CD4-positive, CD25-positive, alpha-beta regulatory T cell (primary cell): ENCODE results near the gene TRAPPC1. TPM values are rescaled to one million over a fixed set of nuclear protein-coding genes. Genes with fewer than 3 reads are reported as not detected.
"Not testable (repeated sequence)": the region's sequence is repeated elsewhere in the genome, so short reads cannot be mapped to it uniquely, and the experiment has no call there.

ENCODE experiments used
- ATAC-seq, 2 donors: fragments of 150-1000 bp; cut with Tn5 transposase; one replicate each; pipeline ENCODE4 v1.10.0; 2021; ENCODE audit warnings: low read depth in 2 of 2, moderate number of reproducible peaks in 2 of 2, moderate library complexity in 1 of 2
- DNase-seq, 3 donors: peaks; one replicate each; pipeline versions ENCODE4 v3.0.0 to v3.0.0-alpha.2; 2012 to 2022; ENCODE audit warnings: mixed read lengths in 1 of 3
- H3K27ac ChIP-seq: one replicate; pipeline ENCODE4 v1.7.0; 2013; ENCODE audit warnings: mild to moderate bottlenecking, low read length; ENCODE audit not compliant: insufficient read depth, poor library complexity, severe bottlenecking
- H3K27me3 ChIP-seq: one replicate; pipeline ENCODE4 v1.7.0; 2013; ENCODE audit warnings: low read length; ENCODE audit not compliant: control insufficient read depth, insufficient read depth
- H3K36me3 ChIP-seq: one replicate; pipeline ENCODE4 v1.7.0; 2013; ENCODE audit warnings: mild to moderate bottlenecking, low read length, moderate library complexity; ENCODE audit not compliant: control insufficient read depth, insufficient read depth
- H3K4me1 ChIP-seq: 2 replicates; pipeline ENCODE4 v1.7.0; 2013; ENCODE audit warnings: mild to moderate bottlenecking, low read length; ENCODE audit not compliant: insufficient read depth, control insufficient read depth, poor library complexity, severe bottlenecking
- H3K4me3 ChIP-seq: one replicate; pipeline ENCODE4 v1.7.0; 2013; ENCODE audit warnings: low read depth, mild to moderate bottlenecking, low read length, moderate library complexity
- H3K9me3 ChIP-seq, 2 experiments: 1 replicate in 1 of 2; 2 replicates in 1 of 2; pipeline ENCODE4 v1.7.0; 2013; ENCODE audit warnings: low read length in 2 of 2, mild to moderate bottlenecking in 1 of 2, moderate library complexity in 1 of 2; ENCODE audit not compliant: control insufficient read depth in 2 of 2
- H3K27ac Mint-ChIP-seq, 3 donors: one replicate each; pipeline ENCODE4 v1.8.0; 2020 to 2022; ENCODE audit warnings: mild to moderate bottlenecking in 3 of 3, mixed read lengths in 3 of 3, moderate library complexity in 2 of 3
- H3K27me3 Mint-ChIP-seq: one replicate; pipeline ENCODE4 v1.8.0; 2022; ENCODE audit warnings: mild to moderate bottlenecking, mixed read lengths
- H3K36me3 Mint-ChIP-seq: one replicate; pipeline ENCODE4 v1.8.0; 2020; ENCODE audit warnings: mixed read lengths
- H3K4me1 Mint-ChIP-seq, 4 donors: one replicate each; pipeline ENCODE4 v1.8.0; 2020 to 2022; ENCODE audit warnings: mixed read lengths in 4 of 4, mild to moderate bottlenecking in 1 of 4
- H3K4me3 Mint-ChIP-seq, 4 donors: one replicate each; pipeline ENCODE4 v1.8.0; 2020 to 2022; ENCODE audit warnings: mild to moderate bottlenecking in 4 of 4, mixed read lengths in 4 of 4, moderate library complexity in 3 of 4
- H3K9me3 Mint-ChIP-seq, 7 donors: one replicate each; pipeline ENCODE4 v1.8.0; 2020 to 2022; ENCODE audit warnings: mixed read lengths in 7 of 7, mild to moderate bottlenecking in 3 of 7, moderate library complexity in 2 of 7
- polyA plus RNA-seq, 4 donors: library from polyadenylated mRNA; unstranded; fragments of 300-500 nt; fragmentation: Illumina TruSeq; gene quantifications; one replicate each; pipeline ENCODE4 v1.2.3, GENCODE V29; 2021
- total RNA-seq: library from RNA; stranded (reverse); gene quantifications from one replicate; pipeline ENCODE4 v1.2.3, GENCODE V29; 2022

Gene TRAPPC1
- total and polyA plus RNA-seq, 5 donors from 2014 or later, result 114 to 297 (median 235) TPM

- ATAC-seq, result no peak
- H3K27me3 Mint-ChIP-seq, result peaks cover 12% of the 10 kb centered on the region
Observed at GRCh38 chr17:7967751-7968150, 36.0 kb upstream of the TRAPPC1 start.

GRCh38 chr17:7961421-7961820 is 29.7 kb upstream of the TRAPPC1 start:
- no peaks in the 10 kb centered on the region for H3K4me1 Mint-ChIP-seq

More at GRCh38 chr17:7967751-7968150, 36.0 kb upstream of the TRAPPC1 start:
- Histone ChIP-seq H3K27ac (no peak overlapping the region), H3K4me1 (no peaks in the 10 kb centered on the region), H3K27me3 (no peaks in the 10 kb centered on the region), H3K4me3 (no peak overlapping the region), H3K9me3 (no peaks in the 10 kb centered on the region), H3K36me3 (no peaks in the 10 kb centered on the region)
- no peak for DNase-seq
- H3K9me3 Mint-ChIP-seq, result peaks cover 0 to 1% (median 0%) of the 10 kb centered on the region in 7 donors
- peaks cover 0 to 1% (median 0%) of the 10 kb centered on the region in 4 donors for H3K4me1 Mint-ChIP-seq
- H3K27ac Mint-ChIP-seq, result no peak overlapping the region
- no peak overlapping the region for H3K4me3 Mint-ChIP-seq
- H3K36me3 Mint-ChIP-seq, result no peaks in the 10 kb centered on the region

GRCh38 chr17:7959503-7960253 is 27.9 kb upstream of the TRAPPC1 start:
- H3K27ac Mint-ChIP-seq, result no peak overlapping the region
- no peak overlapping the region for H3K4me3 Mint-ChIP-seq
- H3K4me1 Mint-ChIP-seq, result peaks cover 0 to 3% (median 0%) of the 10 kb centered on the region in 4 donors
- H3K27me3 ChIP-seq, result peaks cover 3% of the 10 kb centered on the region
- no peaks in the 10 kb centered on the region for H3K36me3 ChIP-seq
- H3K9me3 ChIP-seq, result no peaks in the 10 kb centered on the region
- H3K27ac ChIP-seq, result no peak overlapping the region
- H3K27me3 Mint-ChIP-seq, result peaks cover 15% of the 10 kb centered on the region
- H3K4me3 ChIP-seq, result no peak overlapping the region
- no peaks in the 10 kb centered on the region for H3K9me3 Mint-ChIP-seq
- no peak for ATAC-seq
- H3K4me1 ChIP-seq, result no peaks in the 10 kb centered on the region
- DNase-seq, result no peak
- no peaks in the 10 kb centered on the region for H3K36me3 Mint-ChIP-seq

More at GRCh38 chr17:7961421-7961820, 29.7 kb upstream of the TRAPPC1 start:
- Histone ChIP-seq H3K27me3 (peaks cover 3% of the 10 kb centered on the region), H3K9me3 (no peaks in the 10 kb centered on the region), H3K27ac (no peak overlapping the region), H3K36me3 (no peaks in the 10 kb centered on the region), H3K4me1 (no peaks in the 10 kb centered on the region), H3K4me3 (no peak overlapping the region)
- Mint-ChIP-seq H3K27me3 (peaks cover 15% of the 10 kb centered on the region), H3K9me3 (no peaks in the 10 kb centered on the region), H3K27ac (no peak overlapping the region), H3K4me3 (no peak overlapping the region), H3K36me3 (no peaks in the 10 kb centered on the region)
- no peak for DNase-seq
- no peak for ATAC-seq

- no peaks in the 10 kb centered on the region for H3K36me3 ChIP-seq
- DNase-seq, result no peak
- no peak overlapping the region for H3K27ac ChIP-seq
- H3K4me1 ChIP-seq, result peaks cover 6% of the 10 kb centered on the region
- Mint-ChIP-seq H3K4me3 (no peak overlapping the region), H3K4me1 (peaks cover 0 to 10% (median 6%) of the 10 kb centered on the region in 4 donors), H3K9me3 (no peaks in the 10 kb centered on the region), H3K27me3 (peaks cover 9% of the 10 kb centered on the region), H3K27ac (no peak overlapping the region), H3K36me3 (peaks cover 2% of the 10 kb centered on the region)
- no peak for ATAC-seq
- no peaks in the 10 kb centered on the region for H3K27me3 ChIP-seq
- no peaks in the 10 kb centered on the region for H3K9me3 ChIP-seq
- no peak overlapping the region for H3K4me3 ChIP-seq
Observed at GRCh38 chr17:7956228-7956965, 24.7 kb upstream of the TRAPPC1 start.

- Histone ChIP-seq H3K9me3 (no peaks in the 10 kb centered on the region), H3K4me1 (peaks cover 6% of the 10 kb centered on the region), H3K36me3 (no peaks in the 10 kb centered on the region), H3K27ac (no peak overlapping the region), H3K27me3 (no peaks in the 10 kb centered on the region), H3K4me3 (no peak overlapping the region)
- Mint-ChIP-seq H3K4me1 (peaks cover under 1 to 17% (median 11%) of the 10 kb centered on the region in 4 donors), H3K4me3 (no peak overlapping the region), H3K36me3 (peaks cover 4% of the 10 kb centered on the region), H3K27ac (no peak overlapping the region), H3K9me3 (no peaks in the 10 kb centered on the region), H3K27me3 (peaks cover 9% of the 10 kb centered on the region)
- DNase-seq, result no peak
- ATAC-seq, result no peak
Observed at GRCh38 chr17:7955414-7956227, 23.9 kb upstream of the TRAPPC1 start.

- Mint-ChIP-seq H3K4me1 (peaks cover 4 to 30% (median 15%) of the 10 kb centered on the region in 4 donors), H3K36me3 (peaks cover 17% of the 10 kb centered on the region)
- H3K27me3 Mint-ChIP-seq, H3K4me3 ChIP-seq, DNase-seq, H3K27me3 ChIP-seq, H3K9me3 ChIP-seq, H3K27ac Mint-ChIP-seq, H3K27ac ChIP-seq, H3K36me3 ChIP-seq, H3K4me3 Mint-ChIP-seq, ATAC-seq, H3K4me1 ChIP-seq, H3K9me3 Mint-ChIP-seq: not testable (repeated sequence)
Observed at GRCh38 chr17:7953266-7953665, 21.5 kb upstream of the TRAPPC1 start.

- peak overlapping the region; percentile 60 for H3K27ac ChIP-seq
- ATAC-seq, result peak; percentile 97
Observed at GRCh38 chr17:7951143-7951792, 19.5 kb upstream of the TRAPPC1 start.

More at GRCh38 chr17:7951143-7951792, 19.5 kb upstream of the TRAPPC1 start:
- Histone ChIP-seq H3K36me3 (peaks cover 22% of the 10 kb centered on the region), H3K4me1 (peaks cover 6% of the 10 kb centered on the region), H3K27me3 (no peaks in the 10 kb centered on the region), H3K4me3 (peak overlapping the region; percentile 57), H3K9me3 (no peaks in the 10 kb centered on the region)
- H3K27me3 Mint-ChIP-seq, result no peaks in the 10 kb centered on the region
- peak overlapping the region in 3 of 4 donors; percentile 1 to 70 (median 61) for H3K4me3 Mint-ChIP-seq
- H3K36me3 Mint-ChIP-seq, result peaks cover 31% of the 10 kb centered on the region
- no peaks in the 10 kb centered on the region for H3K9me3 Mint-ChIP-seq
- H3K4me1 Mint-ChIP-seq, result peaks cover 4 to 30% (median 15%) of the 10 kb centered on the region in 4 donors
- peak in 2 of 3 donors; percentile 44 to 94 for DNase-seq
- peak overlapping the region; percentile 86 to 97 (median 94) for H3K27ac Mint-ChIP-seq
